CD4-positive, alpha-beta T cell treated with Interleukin-6 for 4 hours (primary cell): Measurements from ENCODE around the gene PPFIA1.
"Not testable (repeated sequence)": the region's sequence is repeated elsewhere in the genome, so short reads cannot be mapped to it uniquely, and the experiment has no call there.

Experiments
- DNase-seq: peaks from one replicate; pipeline ENCODE4 v3.0.0-alpha.2; 2020; ENCODE audit warnings: mixed read lengths

The PPFIA1 gene

DNA sequence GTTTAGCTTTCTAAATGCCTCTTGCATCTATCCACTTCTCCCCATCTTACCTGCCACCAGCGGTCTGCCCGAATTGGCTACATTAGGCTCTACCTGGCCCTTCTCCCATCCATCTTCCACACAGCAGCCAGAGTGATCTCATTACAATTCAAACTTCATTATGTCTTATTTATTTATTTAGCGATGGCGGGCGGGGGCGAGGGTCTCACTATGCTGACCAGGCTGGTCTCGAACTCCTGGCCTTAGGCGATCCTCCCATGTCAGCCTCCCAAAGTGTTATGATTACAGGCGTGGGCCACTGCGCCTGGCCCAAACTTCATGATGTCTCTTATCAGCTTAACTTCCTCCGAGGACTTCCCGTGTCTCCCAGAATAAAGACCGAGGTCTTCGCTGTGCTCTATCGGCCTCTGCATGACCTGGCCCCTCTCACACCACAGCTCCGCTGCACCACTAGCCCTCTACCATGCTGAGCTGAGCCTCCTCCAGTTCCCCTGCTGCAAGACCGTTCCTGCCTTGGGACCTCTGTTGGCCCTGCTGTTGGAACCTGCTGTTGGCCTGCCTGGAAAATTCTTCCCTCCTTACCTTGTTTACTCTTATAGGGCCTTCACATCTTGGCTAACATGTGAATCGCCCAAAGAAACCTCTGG is 127.0 kb downstream of the PPFIA1 start:
- peak; percentile 7 for DNase-seq

GRCh38 chr11:70397983-70398833 is 127.7 kb downstream of the PPFIA1 start, which contains the start of gene CTTN:
Gene CTTN (plus strand): TSS chr11:70398529. CDS start chr11:70407298, 8,769 bp downstream.
- DNase-seq = peak; percentile 66

- no peak for DNase-seq
Observed at GRCh38 chr11:70398834-70399680, 128.6 kb downstream of the PPFIA1 start.

- no peak for DNase-seq
Observed at GRCh38 chr11:70399681-70400112, 129.2 kb downstream of the PPFIA1 start.

- no peak for DNase-seq
Observed at GRCh38 chr11:70400643-70401042, 130.2 kb downstream of the PPFIA1 start.

DNA sequence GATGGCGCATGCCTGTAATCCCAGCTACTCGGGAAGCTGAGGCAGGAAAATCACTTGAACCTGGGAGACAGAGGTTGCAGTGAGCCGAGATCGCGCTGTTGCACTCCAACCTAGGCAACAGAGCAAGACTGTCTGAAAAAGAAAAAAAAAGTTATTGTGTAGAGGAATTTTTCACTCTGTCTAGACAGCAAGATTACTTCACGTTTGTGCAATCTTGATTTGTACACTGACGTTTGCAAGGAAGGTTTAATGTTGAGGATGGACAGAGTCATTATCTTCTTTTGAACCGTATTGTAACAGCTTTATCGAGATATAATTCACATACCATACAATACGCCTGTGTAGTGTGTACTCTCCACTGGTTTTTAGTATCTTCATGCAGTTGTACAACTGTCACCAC is 131.5 kb downstream of the PPFIA1 start:
- no peak for DNase-seq

GRCh38 chr11:70402685-70403084 is 132.2 kb downstream of the PPFIA1 start:
- no peak for DNase-seq

DNA sequence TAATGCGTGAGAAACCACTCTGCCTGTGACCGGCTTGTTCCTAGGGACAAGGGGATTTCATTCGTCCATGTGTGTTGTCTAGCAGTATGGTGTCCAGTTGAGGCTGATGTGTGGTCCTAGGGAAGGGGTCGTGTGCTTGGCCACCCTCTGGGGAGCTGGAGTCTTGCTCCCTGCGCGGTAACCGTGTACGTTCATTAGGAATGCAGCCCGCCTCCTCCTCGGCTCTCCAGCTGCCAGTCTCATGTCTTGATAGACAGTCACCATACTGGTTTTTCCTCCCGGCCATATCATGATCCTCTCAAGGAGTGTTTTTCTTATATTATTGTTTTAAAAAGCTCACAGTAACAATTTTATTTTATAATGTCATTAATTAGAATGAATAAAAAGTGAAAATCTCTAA is 133.8 kb downstream of the PPFIA1 start:
- no peak for DNase-seq

DNA sequence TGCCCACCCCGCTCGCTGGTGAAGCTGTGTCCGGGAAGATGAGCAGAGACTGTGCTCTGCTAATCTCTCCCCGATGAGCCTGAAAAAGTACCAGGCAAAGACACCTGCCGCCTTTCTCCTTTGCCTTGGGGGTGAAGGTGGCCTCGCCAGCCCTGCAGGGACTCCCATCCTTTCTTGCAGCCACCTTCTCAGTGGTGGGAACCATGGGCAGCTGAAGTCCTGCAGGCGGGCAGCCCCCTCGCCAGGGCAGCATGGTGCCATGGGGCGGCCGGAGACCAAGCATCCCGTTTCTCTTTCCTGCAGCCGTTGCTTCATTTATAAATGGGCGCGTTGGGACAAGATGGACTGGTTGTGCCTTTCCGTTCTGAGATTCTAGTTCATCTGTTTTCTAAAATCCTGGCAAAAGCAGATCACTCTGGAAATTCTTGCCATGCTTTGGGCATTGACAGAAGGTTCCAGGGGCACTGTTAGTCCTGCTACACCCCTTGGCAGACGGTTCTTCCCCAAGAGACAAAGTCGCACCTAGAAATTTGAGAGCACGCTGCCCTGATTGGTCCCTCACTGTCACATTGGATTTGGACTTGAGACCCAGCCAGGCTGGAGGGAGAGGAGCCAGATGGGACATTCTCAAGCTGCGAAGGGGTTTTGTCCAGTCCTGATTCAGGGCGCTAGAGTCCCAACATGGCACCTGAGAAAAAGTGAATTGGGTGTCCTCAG is 135.3 kb downstream of the PPFIA1 start:
- no peak for DNase-seq

DNA sequence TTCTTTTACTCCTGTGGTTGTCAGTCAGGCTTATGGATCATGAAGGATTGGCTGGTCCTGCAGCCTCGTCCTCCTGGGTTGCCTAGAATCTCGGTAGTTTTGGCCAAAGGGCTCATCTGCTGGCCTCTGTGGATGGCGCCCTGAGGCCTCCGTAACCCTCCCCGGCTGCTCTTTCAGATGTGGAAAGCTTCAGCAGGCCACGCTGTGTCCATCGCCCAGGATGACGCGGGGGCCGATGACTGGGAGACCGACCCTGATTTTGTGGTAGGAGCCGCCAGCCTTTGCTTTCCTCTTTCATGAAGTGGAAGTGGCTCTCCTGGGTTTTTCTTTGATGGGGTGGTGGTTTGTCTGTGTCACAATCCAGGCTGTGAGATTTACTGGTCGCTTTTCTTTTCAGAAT is 136.6 kb downstream of the PPFIA1 start:
- no peak for DNase-seq

DNA sequence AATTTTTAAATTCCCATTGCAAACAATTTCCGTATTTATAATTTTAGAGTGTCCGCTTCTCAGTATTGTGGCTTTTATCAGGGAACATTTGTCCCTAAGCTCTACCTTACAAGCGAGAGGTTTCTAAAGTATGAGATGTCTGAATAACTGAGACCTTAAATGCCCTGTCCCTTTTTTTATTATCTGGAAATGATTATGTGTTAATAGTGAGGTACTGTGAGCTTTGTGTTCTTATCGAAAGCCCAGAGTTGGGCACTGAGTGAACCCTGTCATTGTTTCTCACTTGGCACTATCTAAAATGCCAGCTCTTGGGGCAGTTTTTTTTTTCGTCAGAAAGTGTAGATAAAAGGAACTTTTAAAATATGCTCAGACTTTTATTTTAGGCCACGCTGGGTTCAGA is 137.3 kb downstream of the PPFIA1 start:
- no peak for DNase-seq

DNA sequence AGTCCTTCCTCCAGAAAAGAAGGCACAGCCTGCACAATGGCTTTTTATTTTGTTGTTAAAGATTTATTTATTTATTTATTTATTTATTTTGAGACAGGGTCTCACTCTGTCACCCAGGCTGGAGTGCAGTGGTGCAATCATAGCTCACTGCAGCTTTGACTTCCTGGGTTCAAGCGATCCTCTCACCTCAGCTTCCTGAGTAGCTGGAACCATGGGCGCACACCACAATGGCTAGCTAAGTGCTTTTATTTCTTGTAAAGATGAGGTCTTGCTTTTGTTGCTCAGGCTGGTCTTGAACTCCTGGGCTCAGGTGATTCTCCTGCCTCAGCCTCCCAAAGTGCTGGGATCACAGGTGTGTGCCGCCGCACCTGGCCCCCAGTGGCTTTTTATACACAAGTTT is 137.8 kb downstream of the PPFIA1 start:
- DNase-seq = not testable (repeated sequence)

DNA sequence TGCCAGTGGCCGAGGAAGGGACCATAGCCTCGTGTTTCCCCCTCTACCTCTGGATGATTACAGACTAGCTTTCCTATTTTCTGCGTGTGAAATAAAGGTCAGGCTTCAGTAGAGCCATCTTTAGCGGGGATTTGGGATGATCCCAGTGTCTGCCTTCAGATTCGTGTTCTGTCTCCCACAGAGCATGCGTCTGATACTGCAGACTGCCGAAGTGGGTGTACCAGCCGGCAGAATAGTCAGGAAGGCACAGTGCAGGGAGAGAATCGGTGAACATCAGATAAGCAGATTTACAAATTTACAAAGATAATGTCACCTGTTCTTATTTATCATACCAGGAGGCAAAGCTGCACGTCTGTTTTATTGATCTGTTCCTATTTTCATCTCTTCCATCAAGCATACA is 138.9 kb downstream of the PPFIA1 start:
- DNase-seq = no peak

DNA sequence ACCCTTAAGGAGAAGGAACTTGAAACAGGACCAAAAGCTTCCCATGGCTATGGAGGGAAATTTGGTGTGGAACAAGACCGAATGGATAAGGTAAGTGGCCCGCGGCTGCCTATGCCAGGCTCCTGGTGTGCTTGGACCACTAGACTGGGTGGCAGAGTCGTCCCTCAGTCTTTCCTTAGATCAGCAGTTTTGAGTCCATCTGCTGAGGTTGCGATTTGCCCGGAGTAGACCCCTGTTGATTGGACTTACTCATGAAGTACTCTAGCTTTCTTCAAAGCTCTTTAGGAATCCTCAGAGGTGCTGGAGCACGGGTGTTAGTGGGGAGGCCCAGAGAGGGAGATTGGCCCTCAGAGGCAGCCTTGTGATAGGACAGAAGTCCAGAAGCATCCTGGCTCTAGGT is 139.4 kb downstream of the PPFIA1 start:
- no peak for DNase-seq

DNA sequence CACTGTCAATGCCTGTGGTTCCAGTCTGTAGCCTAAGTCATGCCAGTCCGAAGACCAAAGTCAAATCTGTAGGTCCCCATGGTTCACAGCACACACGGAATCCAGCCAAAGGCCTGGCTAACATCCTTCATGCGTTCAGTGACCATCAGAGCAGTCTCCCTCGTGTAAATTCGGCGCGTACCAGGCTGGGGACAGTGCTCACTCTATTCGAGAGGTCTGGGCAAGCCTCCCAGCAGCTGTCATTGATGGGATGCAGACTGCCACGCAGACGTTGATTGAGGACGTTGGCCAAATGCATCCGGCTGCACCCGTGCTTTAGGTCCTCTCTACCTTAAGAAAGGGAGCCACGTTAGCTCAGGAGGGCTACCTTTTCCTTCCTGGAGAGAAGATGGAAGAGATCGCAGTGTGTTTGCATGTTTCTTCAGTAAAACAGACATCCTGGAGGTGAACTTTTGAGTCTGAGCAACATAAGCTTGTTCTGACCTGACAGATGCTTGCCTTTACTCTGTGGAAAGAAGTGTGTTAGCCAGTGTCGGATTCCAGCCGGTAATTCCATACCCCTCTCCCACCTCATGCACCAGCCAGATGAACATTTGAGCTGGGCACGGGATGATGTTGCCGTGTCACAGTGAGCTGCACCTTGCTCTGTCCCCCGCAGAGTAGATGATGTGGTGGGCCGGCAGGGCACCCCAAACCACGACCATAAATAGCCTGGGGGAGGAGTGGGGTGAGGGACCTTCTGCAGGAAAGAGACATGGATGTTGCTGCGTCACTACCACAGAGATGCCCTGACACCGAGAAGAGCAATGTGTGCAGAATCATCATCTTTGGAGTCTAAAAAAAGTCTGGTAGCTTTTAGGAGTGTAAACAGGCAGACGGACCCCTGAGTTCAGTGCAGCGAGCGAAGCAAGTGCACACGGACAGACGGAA is 140.1 kb downstream of the PPFIA1 start:
- DNase-seq = no peak

DNA sequence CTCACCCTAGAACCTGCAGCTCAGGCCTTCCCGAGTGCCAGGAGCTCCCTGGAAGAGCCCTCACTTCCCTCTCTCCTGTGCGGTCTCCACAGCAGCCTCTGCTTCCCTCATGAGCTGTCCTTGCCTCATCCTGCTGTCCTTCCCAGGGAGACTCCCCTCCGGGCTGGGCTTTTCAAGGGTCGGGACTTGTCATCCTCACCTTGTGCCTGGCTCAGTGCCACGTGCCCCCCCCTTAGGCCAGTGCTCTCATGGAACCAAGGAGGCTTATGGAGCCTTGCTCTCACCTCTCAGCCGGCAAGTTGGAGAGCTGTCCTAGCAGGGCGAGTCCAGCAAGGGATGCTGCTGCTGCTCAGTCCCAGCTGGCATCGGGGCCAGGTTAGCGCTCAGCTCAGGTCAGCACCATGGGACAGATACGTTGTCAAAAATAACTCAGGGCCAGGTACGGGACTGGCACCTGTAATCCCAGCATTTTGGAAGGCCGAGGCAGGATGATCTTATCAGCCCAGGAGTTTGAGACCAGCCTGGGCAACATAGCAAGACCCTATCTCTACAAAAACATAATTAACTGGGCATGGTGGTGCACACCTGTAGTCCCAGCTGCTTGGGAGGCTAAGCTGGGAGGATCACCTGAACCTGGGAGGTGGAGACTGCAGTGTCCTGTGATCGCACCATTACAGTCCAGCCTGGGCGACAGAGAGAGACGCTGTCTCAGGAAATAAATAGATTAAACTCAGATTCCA is 141.4 kb downstream of the PPFIA1 start:
- no peak for DNase-seq

- no peak for DNase-seq
Observed at GRCh38 chr11:70413151-70413550, 142.7 kb downstream of the PPFIA1 start.

GRCh38 chr11:70414341-70415100 is 144.0 kb downstream of the PPFIA1 start:
- DNase-seq = no peak

DNA sequence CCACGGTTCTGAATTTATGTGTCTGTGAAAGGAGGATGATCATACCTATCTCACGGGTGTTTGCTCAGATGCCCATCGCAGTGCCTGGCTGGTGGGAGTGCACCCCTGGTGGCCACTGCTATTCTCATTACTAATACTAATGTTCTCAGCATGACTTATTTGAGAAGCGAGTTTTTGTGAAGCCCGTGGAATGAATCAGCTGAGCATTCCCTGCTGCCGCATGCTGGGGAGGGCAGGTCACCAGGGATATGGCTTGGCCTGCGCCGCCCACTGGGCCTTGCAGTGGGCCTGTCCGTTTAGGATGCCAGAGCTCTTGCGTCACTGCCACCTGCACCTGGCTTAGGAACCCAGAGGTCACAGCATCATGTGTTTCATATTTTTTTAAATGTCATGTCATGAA is 144.7 kb downstream of the PPFIA1 start:
- no peak for DNase-seq
